ENCODE data around the gene DNM3.

Gene DNM3

DNA sequence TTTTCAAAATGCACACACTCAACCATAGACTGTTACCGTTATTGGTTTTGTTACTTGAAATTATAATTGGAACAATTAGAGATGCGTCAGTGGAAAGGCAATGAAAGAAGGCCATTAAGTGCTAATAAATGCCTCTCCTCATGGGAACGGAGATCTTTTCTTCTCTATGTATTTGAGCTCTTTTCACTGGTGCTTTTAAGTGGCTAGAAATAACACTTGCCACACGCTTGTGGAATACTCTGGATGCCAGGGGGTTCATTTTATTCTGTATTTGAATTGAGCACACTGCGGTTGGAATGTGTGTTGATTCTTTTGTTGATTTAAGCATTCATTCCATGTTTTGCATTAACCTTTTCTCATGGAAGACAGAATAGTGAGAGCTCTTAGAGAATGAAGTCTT is 68.4 kb downstream of the DNM3 start:
- Histone ChIP-seq H3K4me1 (ENCODE audit: insufficient read depth, low read length, severe bottlenecking) (no peaks in the 10 kb centered on the region), H2AFZ (ENCODE audit: low read length) (no peak overlapping the region), H3K36me3 (ENCODE audit: insufficient read depth, low read length) (no peaks in the 10 kb centered on the region), H4K20me1 (ENCODE audit: insufficient read depth, low read length) (no peaks in the 10 kb centered on the region), H3F3A (ENCODE audit: insufficient read depth, low read length) (no peaks in the 10 kb centered on the region), H3K27ac (ENCODE audit: low read depth, low read length, poor library complexity, severe bottlenecking) (no peak overlapping the region), H3K4me2 (ENCODE audit: low read length) (no peak overlapping the region), H3K79me2 (ENCODE audit: insufficient read depth, low read length) (no peaks in the 10 kb centered on the region), H3K9me3 (ENCODE audit: low read length) (no peaks in the 10 kb centered on the region), H3K9ac (ENCODE audit: low read length) (no peak overlapping the region), H3K9me2 (ENCODE audit: low read depth, low read length) (no peaks in the 10 kb centered on the region), H3K4me3 (ENCODE audit: low read depth, low read length, poor library complexity, severe bottlenecking) (no peak overlapping the region), H3K27me3 (ENCODE audit: insufficient read depth, low read length) (no peaks in the 10 kb centered on the region)
- TF ChIP-seq EZH2 (IDR thresholded peaks at IDR 0.05; ENCODE audit: borderline replicate concordance, low read length) (no peak), CTCF (IDR thresholded peaks at IDR 0.05; ENCODE audit: low read length) (no peak)

GRCh38 chr1:171910786-171911185 is 69.5 kb downstream of the DNM3 start:
- no peaks in the 10 kb centered on the region for H3K79me2 ChIP-seq (ENCODE audit: insufficient read depth, low read length)

GRCh38 chr1:171911506-171911905 is 70.2 kb downstream of the DNM3 start:
- no peak overlapping the region for H3K4me3 ChIP-seq (ENCODE audit: low read depth, low read length, poor library complexity, severe bottlenecking)
- H3K9me3 ChIP-seq (ENCODE audit: low read length) = no peaks in the 10 kb centered on the region
- no peaks in the 10 kb centered on the region for H3K36me3 ChIP-seq (ENCODE audit: insufficient read depth, low read length)
- no peaks in the 10 kb centered on the region for H3K27me3 ChIP-seq (ENCODE audit: insufficient read depth, low read length)
- H3K9ac ChIP-seq (ENCODE audit: low read length) = no peak overlapping the region
- no peaks in the 10 kb centered on the region for H3K9me2 ChIP-seq (ENCODE audit: low read depth, low read length)
- no peak overlapping the region for H3K27ac ChIP-seq (ENCODE audit: low read depth, low read length, poor library complexity, severe bottlenecking)
- H3F3A ChIP-seq (ENCODE audit: insufficient read depth, low read length) = no peaks in the 10 kb centered on the region
- no peak overlapping the region for H3K4me2 ChIP-seq (ENCODE audit: low read length)
- no peaks in the 10 kb centered on the region for H3K79me2 ChIP-seq (ENCODE audit: insufficient read depth, low read length)
- H3K4me1 ChIP-seq (ENCODE audit: insufficient read depth, low read length, severe bottlenecking) = no peaks in the 10 kb centered on the region
- no peak overlapping the region for H2AFZ ChIP-seq (ENCODE audit: low read length)
- H4K20me1 ChIP-seq (ENCODE audit: insufficient read depth, low read length) = no peaks in the 10 kb centered on the region
- TF ChIP-seq EZH2 (IDR thresholded peaks at IDR 0.05; ENCODE audit: borderline replicate concordance, low read length) (no peak), CTCF (IDR thresholded peaks at IDR 0.05; ENCODE audit: low read length) (no peak)

More at GRCh38 chr1:171910786-171911185, 69.5 kb downstream of the DNM3 start:
- no peak overlapping the region for H3K4me3 ChIP-seq (ENCODE audit: low read depth, low read length, poor library complexity, severe bottlenecking)
- H3K9ac ChIP-seq (ENCODE audit: low read length) = no peak overlapping the region
- H2AFZ ChIP-seq (ENCODE audit: low read length) = no peak overlapping the region
- H3K9me3 ChIP-seq (ENCODE audit: low read length) = no peaks in the 10 kb centered on the region
- H3F3A ChIP-seq (ENCODE audit: insufficient read depth, low read length) = no peaks in the 10 kb centered on the region
- no peak overlapping the region for H3K27ac ChIP-seq (ENCODE audit: low read depth, low read length, poor library complexity, severe bottlenecking)
- H3K9me2 ChIP-seq (ENCODE audit: low read depth, low read length) = no peaks in the 10 kb centered on the region
- H3K4me1 ChIP-seq (ENCODE audit: insufficient read depth, low read length, severe bottlenecking) = no peaks in the 10 kb centered on the region
- no peak for TF ChIP-seq EZH2 (IDR thresholded peaks at IDR 0.05; ENCODE audit: borderline replicate concordance, low read length)
- no peak for TF ChIP-seq CTCF (IDR thresholded peaks at IDR 0.05; ENCODE audit: low read length)
- H3K4me2 ChIP-seq (ENCODE audit: low read length) = no peak overlapping the region
- no peaks in the 10 kb centered on the region for H3K36me3 ChIP-seq (ENCODE audit: insufficient read depth, low read length)
- no peaks in the 10 kb centered on the region for H4K20me1 ChIP-seq (ENCODE audit: insufficient read depth, low read length)
- no peaks in the 10 kb centered on the region for H3K27me3 ChIP-seq (ENCODE audit: insufficient read depth, low read length)

Data from OCI-LY1 (cell line).